GM12878 (cell line): ENCODE measurements around the gene DYSF. TPM values are rescaled to one million over a fixed set of nuclear protein-coding genes. Genes with fewer than 3 reads are reported as not detected.

ENCODE experiments used
- ATAC-seq: fragments of 200-7000 bp; cut with Tn5 transposase; 3 replicates; pipeline ENCODE4 v1.9.1; 2020; ENCODE audit warnings: mild to moderate bottlenecking, moderate library complexity
- BruUV-seq: library from RNA; stranded (reverse); fragments of 400-500 nt; replicated peaks from 2 replicates; lab custom pipeline; 2021; lab: Mats Ljungman, UMichigan
- CTCF ChIA-PET: fragments of 300-600 bp; sonication (Branson Sonifier 250); formaldehyde crosslinking; extraction: SDS; loops from one replicate; lab custom pipeline; 2021; ENCODE audit warnings: inconsistent platforms; lab: Yijun Ruan, JAX
- POLR2A ChIA-PET: fragments of 350-600 bp; formaldehyde crosslinking; extraction: SDS; loops from one replicate; lab custom pipeline; 2021; ENCODE audit warnings: inconsistent platforms; lab: Charles Lee
- RAD21 ChIA-PET: fragments of 300-600 bp; sonication (Branson Sonifier 250); formaldehyde crosslinking; loops from one replicate; lab custom pipeline; 2023; ENCODE audit warnings: antibody characterized with exemption; ENCODE audit not compliant: unreplicated experiment; lab: Charles Lee
- SMC1A ChIA-PET: fragments of 300-600 bp; sonication (Branson Sonifier 250); formaldehyde crosslinking; loops from one replicate; lab custom pipeline; 2023; ENCODE audit not compliant: unreplicated experiment, uncharacterized antibody; lab: Charles Lee
- DNase-seq: peaks from one replicate; pipeline ENCODE4 v3.0.0-alpha.2; 2011; ENCODE audit warnings: low read depth, low spot score
- FAIRE-seq: peaks from 3 replicates; lab custom pipeline; 2011; peaks lifted over from hg19 to GRCh38; lab: Jason Lieb, UNC
- H2AFZ ChIP-seq: 2 replicates; pipeline ENCODE4 v1.6.0; 2011; ENCODE audit warnings: low read depth, low read length, control low read depth; ENCODE audit not compliant: control insufficient read depth
- H3K27ac ChIP-seq: 2 replicates; pipeline ENCODE4 v1.5.1; 2011; ENCODE audit warnings: control low read depth; ENCODE audit not compliant: control insufficient read depth, insufficient read depth
- H3K27me3 ChIP-seq, 2 experiments: replicated peaks in 1 of 2; 2 replicates each; pipeline versions ENCODE4 v1.6.0 to v1.6.1; 2011; ENCODE audit warnings: low read length in 1 of 2; ENCODE audit not compliant: control insufficient read depth in 2 of 2, insufficient read depth in 2 of 2
- H3K36me3 ChIP-seq, 2 experiments: 2 replicates each; pipeline ENCODE4 v1.5.1; 2011; ENCODE audit warnings: low read length in 1 of 2; ENCODE audit not compliant: control insufficient read depth in 2 of 2, insufficient read depth in 2 of 2
- H3K4me1 ChIP-seq: 2 replicates; pipeline ENCODE4 v1.6.1; 2011; ENCODE audit warnings: mild to moderate bottlenecking, low read length, moderate library complexity, mixed read lengths; ENCODE audit not compliant: control insufficient read depth, insufficient read depth
- H3K4me2 ChIP-seq: 2 replicates; pipeline ENCODE4 v1.6.0; 2011; ENCODE audit warnings: control low read depth; ENCODE audit not compliant: control insufficient read depth, insufficient read depth
- H3K4me3 ChIP-seq: fragments of 200-600 bp; sonication (generic); 2 replicates; pipeline ENCODE4 v1.5.1; 2016
- H3K79me2 ChIP-seq: 2 replicates; pipeline ENCODE4 v1.6.0; 2011; ENCODE audit warnings: low read length; ENCODE audit not compliant: control insufficient read depth, insufficient read depth
- H3K9ac ChIP-seq: 2 replicates; pipeline ENCODE4 v1.8.0; 2011; ENCODE audit warnings: low read length, control low read depth, mixed read lengths; ENCODE audit not compliant: control insufficient read depth, insufficient read depth
- H3K9me3 ChIP-seq: replicated peaks from 3 replicates; pipeline ENCODE4 v1.5.1; 2011; ENCODE audit warnings: mild to moderate bottlenecking, low read length; ENCODE audit not compliant: control insufficient read depth, insufficient read depth
- H4K20me1 ChIP-seq: 2 replicates; pipeline ENCODE4 v1.6.0; 2011; ENCODE audit not compliant: control insufficient read depth, insufficient read depth
- ETV6 ChIP-seq, 2 experiments: fragments of 450-650 bp in 1 of 2; IDR thresholded peaks in 1 of 2; conservative IDR thresholded peaks in 1 of 2; 2 replicates each; pipeline ENCODE4 v1.6.1; 2014; ENCODE audit warnings: antibody characterized with exemption in 1 of 2, borderline replicate concordance in 1 of 2, low read depth in 1 of 2, mild to moderate bottlenecking in 1 of 2, moderate library complexity in 1 of 2
- FOXK2 ChIP-seq: fragments of 450-650 bp; IDR thresholded peaks from 2 replicates; pipeline ENCODE4 v1.6.1; 2017; ENCODE audit warnings: mild to moderate bottlenecking, moderate library complexity
- HDGF ChIP-seq: fragments of 450-650 bp; IDR thresholded peaks from 2 replicates; pipeline ENCODE4 v1.6.1; 2016; ENCODE audit warnings: antibody characterized with exemption
- IKZF1 ChIP-seq: fragments of 450-650 bp; conservative IDR thresholded peaks from 2 replicates; pipeline ENCODE4 v1.6.1; 2017; ENCODE audit warnings: antibody characterized with exemption, mild to moderate bottlenecking
- IRF4 ChIP-seq: IDR thresholded peaks from 2 replicates; pipeline ENCODE4 v1.6.1; 2011; ENCODE audit warnings: low read depth, low read length
- PAX8 ChIP-seq: fragments of 450-650 bp; IDR thresholded peaks from 2 replicates; pipeline ENCODE4 v1.6.1; 2017; ENCODE audit warnings: mild to moderate bottlenecking, moderate library complexity
- STAT1 ChIP-seq: fragments of 450-650 bp; conservative IDR thresholded peaks from 2 replicates; pipeline ENCODE4 v1.6.1; 2014; ENCODE audit warnings: antibody characterized with exemption, mild to moderate bottlenecking
- STAT3 ChIP-seq: IDR thresholded peaks from 2 replicates; pipeline ENCODE4 v1.6.1; 2011; ENCODE audit warnings: low read depth, low read length, improper control_type of control experiment
- SUZ12 ChIP-seq: fragments of 200-600 bp; sonication (generic); IDR thresholded peaks from one replicate; pipeline ENCODE4 v1.6.1; 2018; ENCODE audit warnings: antibody characterized with exemption, mild to moderate bottlenecking; ENCODE audit not compliant: unreplicated experiment
- USF2 ChIP-seq: IDR thresholded peaks from 2 replicates; pipeline ENCODE4 v1.6.1; 2011; ENCODE audit warnings: low read depth, low read length, improper control_type of control experiment, borderline replicate concordance
- YY1 ChIP-seq: IDR thresholded peaks from 2 replicates; pipeline ENCODE4 v1.6.1; 2011; ENCODE audit warnings: low read depth, mild to moderate bottlenecking, low read length
- ZNF384 ChIP-seq: IDR thresholded peaks from 2 replicates; pipeline ENCODE4 v1.6.1; 2012; ENCODE audit warnings: low read depth, mild to moderate bottlenecking, low read length, improper control_type of control experiment, borderline replicate concordance
- ZNF622 ChIP-seq: fragments of 450-650 bp; IDR thresholded peaks from 2 replicates; pipeline ENCODE4 v1.6.1; 2017; ENCODE audit warnings: mild to moderate bottlenecking, inconsistent platforms
- ZZZ3 ChIP-seq: IDR thresholded peaks from 2 replicates; pipeline ENCODE4 v1.6.1; 2011; ENCODE audit warnings: low read depth; ENCODE audit not compliant: control insufficient read depth, insufficient read length
- WGBS: methylation state at CpG from one replicate; pipeline ENCODE4 v1.1.6; 2016; ENCODE audit warnings: low lambda C conversion rate; ENCODE audit not compliant: insufficient replicate concordance, insufficient coverage; ENCODE audit errors: missing lambda C conversion rate; 5-methylcytosine and 5-hydroxymethylcytosine counted together
- in situ Hi-C: fragments of 300-500 bp; cut with MboI; formaldehyde crosslinking; loops from 9 replicates; pipeline ENCODE4 v1.14.3; 2018; ENCODE audit warnings: mixed read lengths
- intact Hi-C: fragments of 100-400 bp; cut with micrococcal nuclease; formaldehyde crosslinking; loops from one replicate; pipeline ENCODE4 v1.14.2; 2022; ENCODE audit not compliant: unreplicated experiment
- polyA plus RNA-seq, 11 experiments: library from polyadenylated mRNA; depleted of rRNA in 4 of 11; unstranded in 6 of 11; stranded (reverse) in 5 of 11; fragments of >200 nt; fragmentation: Nextera tagmentation in 4 of 11; fragmentation: Illumina TruSeq in 1 of 11; extraction: Ambion mirVana in 4 of 11; extraction: Trizol in 1 of 11; gene quantifications; 1 replicate in 1 of 11; 2 replicates in 10 of 11; pipeline versions ENCODE4 v1.2.1 to v1.2.3, GENCODE V29; 2011 to 2016; ENCODE audit warnings: inconsistent platforms in 2 of 11, missing spikeins in 2 of 11, low read depth in 1 of 11
- total RNA-seq, 4 experiments: library from RNA; depleted of rRNA in 3 of 4; stranded (reverse); fragments of >200 nt in 3 of 4; fragmentation: Illumina TruSeq in 1 of 4; extraction: Trizol in 1 of 4; gene quantifications; 2 replicates each; pipeline versions ENCODE4 v1.2.1 to v1.2.3, GENCODE V29; 2013 to 2021

The DYSF gene
- total and polyA plus RNA-seq, 10 of the 15 experiments (the other 5 are each of a cell fraction or from before 2014, with no cell fraction given): under 0.01 to 0.15 (median 0.03) TPM; not detected in 7

DNA sequence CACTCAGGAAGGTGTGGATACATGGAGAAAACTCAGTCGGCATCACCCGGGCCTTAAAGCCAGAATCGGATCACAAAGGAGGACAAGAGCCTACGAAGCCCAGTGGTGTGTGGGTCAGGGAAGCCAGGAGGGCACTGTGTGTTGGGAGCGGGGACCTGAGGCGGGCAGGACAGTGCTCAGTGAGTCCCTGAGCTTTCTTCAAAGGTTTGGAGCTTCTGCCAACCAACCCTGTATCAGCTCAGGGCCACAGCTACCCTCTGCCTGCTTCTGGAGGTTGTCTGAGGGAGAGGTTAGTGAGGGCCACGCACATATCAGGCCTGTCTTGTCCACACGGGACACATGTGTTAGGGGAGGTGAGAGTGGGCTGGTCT lies 52.4 kb downstream of the DYSF start:
- FAIRE-seq: no peak
- Histone ChIP-seq H3K79me2 (no peaks in the 10 kb centered on the region), H3K9ac (no peak overlapping the region), H2AFZ (no peak overlapping the region), H3K4me3 (no peak overlapping the region), H3K4me2 (no peak overlapping the region), H4K20me1 (no peaks in the 10 kb centered on the region), H3K27ac (no peak overlapping the region), H3K9me3 (no peaks in the 10 kb centered on the region), H3K27me3 (no peaks in the 10 kb centered on the region), H3K4me1 (no peaks in the 10 kb centered on the region), H3K36me3 (no peaks in the 10 kb centered on the region)
- RAD21 ChIA-PET: interaction anchor here (9.9 kb wide), 1 partner anchor 207 kb away, joined by 158 read pairs; no protein-coding TSS in a partner anchor
- POLR2A ChIA-PET: no interaction called here
- BruUV-seq: no TSS peak
- CTCF ChIA-PET: interaction anchor here (0.5 to 2.1 kb wide), 5 partner anchors 9 to 1009 kb away, joined by 3 to 13 read pairs (median 3); no protein-coding TSS in a partner anchor
- no peak for DNase-seq
- intact Hi-C loops (no loop called here), in situ Hi-C loops (loop anchor here (5.0 to 25.0 kb wide), 2 partner anchors 203 to 343 kb away; no protein-coding TSS in a partner anchor)
- no peak for ATAC-seq
- 2% methylated on average over 8 of the region's 8 CpGs for WGBS
- TF ChIP-seq YY1: no peak
- TF ChIP-seq IKZF1: no peak
- TF ChIP-seq STAT3: no peak
- no peak for TF ChIP-seq IRF4
- SMC1A ChIA-PET: no interaction called here

GRCh38 chr2:71506222-71507153 lies 53.1 kb downstream of the DYSF start:
- H2AFZ ChIP-seq: no peak overlapping the region
- H3K36me3 ChIP-seq: no peaks in the 10 kb centered on the region
- no peaks in the 10 kb centered on the region for H3K79me2 ChIP-seq
- CTCF ChIA-PET: interaction anchor here (1.1 to 8.6 kb wide), 5 partner anchors 8 to 349 kb away, joined by 3 to 242 read pairs (median 4); no protein-coding TSS in a partner anchor
- BruUV-seq: no TSS peak
- in situ Hi-C loops: loop anchor here (5.0 to 25.0 kb wide), 2 partner anchors 204 to 344 kb away; no protein-coding TSS in a partner anchor
- FAIRE-seq: no peak
- intact Hi-C loops: no loop called here
- H3K9ac ChIP-seq: no peak overlapping the region
- SMC1A ChIA-PET: interaction anchor here (1.3 kb wide), 1 partner anchor 207 kb away, joined by 7 read pairs; no protein-coding TSS in a partner anchor
- no peak for ATAC-seq
- no peaks in the 10 kb centered on the region; a peak in 1 of 4 replicates for H3K27me3 ChIP-seq
- no peak for DNase-seq
- H3K27ac ChIP-seq: no peak overlapping the region
- POLR2A ChIA-PET: no interaction called here
- H3K4me2 ChIP-seq: no peak overlapping the region
- no peaks in the 10 kb centered on the region for H3K4me1 ChIP-seq
- H4K20me1 ChIP-seq: no peaks in the 10 kb centered on the region
- no peaks in the 10 kb centered on the region for H3K9me3 ChIP-seq
- RAD21 ChIA-PET: interaction anchor here (9.9 kb wide), 1 partner anchor 207 kb away, joined by 158 read pairs; no protein-coding TSS in a partner anchor
- H3K4me3 ChIP-seq: no peak overlapping the region
- WGBS: 47% methylated on average over 20 of the region's 20 CpGs
- TF ChIP-seq FOXK2: no peak
- no peak for TF ChIP-seq HDGF
- TF ChIP-seq USF2: no peak
- TF ChIP-seq ETV6 (conservative IDR thresholded peaks at IDR 0.05 in 1 of 2, IDR thresholded peaks at IDR 0.05 in 1 of 2; ENCODE audit: borderline replicate concordance in 1 of 2, low read depth in 1 of 2): no peak
- TF ChIP-seq ZZZ3: no peak
- no peak for TF ChIP-seq STAT1
- no peak for TF ChIP-seq ZNF384
- no peak for TF ChIP-seq SUZ12
- TF ChIP-seq ZNF622: no peak
- no peak for TF ChIP-seq PAX8
